ENCODE measurements around the gene UQCC3. TPM values are rescaled to one million over a fixed set of nuclear protein-coding genes. Genes with fewer than 3 reads are reported as not detected.
A peak's percentile ranks its signal among the peaks of the same experiment; 100 is the strongest.

The UQCC3 gene
- total and polyA plus RNA-seq, 2 of the 13 experiments (the other 11 are each of a cell fraction or from before 2014, with no cell fraction given) = 7.7 to 16.0 TPM

DNA sequence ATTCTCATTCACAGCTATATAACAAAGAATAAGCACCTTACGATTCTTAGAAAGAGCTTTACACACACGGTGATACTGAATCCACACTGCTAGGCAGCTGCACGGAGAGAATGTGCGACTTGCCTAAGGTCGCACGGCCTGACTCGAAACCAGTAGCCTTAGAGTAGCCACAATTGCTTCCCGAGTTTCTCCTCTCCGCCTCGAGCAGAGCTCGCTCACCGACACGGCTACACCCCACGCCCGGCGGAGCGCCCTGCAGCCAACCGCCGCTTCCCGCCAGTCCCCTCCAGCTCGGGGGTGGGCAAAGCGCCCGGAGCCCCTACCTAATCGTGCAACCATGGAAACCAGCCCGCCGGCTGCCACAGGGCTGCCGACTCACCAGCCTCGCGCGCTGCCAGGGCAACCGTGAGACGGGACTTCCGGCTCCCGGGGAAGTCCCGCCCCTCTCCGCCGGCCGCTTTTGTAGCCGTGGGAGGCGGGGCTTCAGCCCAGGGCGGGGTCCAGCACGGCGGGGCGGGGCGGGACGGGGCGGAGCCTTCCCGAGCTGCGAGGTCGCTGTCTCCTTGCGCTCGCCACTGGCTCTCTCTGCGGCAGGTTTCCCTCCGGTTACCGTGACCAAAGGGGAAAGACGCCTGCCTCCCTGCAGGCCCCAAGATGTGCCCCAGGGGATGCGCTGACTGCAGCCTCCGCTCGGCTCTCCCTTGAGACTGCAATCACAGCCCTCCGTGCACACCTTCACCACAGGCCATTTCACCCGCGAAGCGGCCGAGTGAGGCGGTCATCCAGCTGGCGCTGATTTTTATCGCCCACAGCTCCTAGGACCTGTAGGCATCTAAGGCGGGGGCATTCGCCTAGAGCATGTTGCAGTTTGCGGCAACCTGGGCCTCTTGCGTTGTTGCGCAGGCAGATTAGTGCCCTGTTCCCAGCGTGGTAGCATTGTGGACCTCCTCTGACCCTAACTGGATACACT is 34.7 kb downstream of the UQCC3 start (continued):
- TF ChIP-seq, protein P1, sequence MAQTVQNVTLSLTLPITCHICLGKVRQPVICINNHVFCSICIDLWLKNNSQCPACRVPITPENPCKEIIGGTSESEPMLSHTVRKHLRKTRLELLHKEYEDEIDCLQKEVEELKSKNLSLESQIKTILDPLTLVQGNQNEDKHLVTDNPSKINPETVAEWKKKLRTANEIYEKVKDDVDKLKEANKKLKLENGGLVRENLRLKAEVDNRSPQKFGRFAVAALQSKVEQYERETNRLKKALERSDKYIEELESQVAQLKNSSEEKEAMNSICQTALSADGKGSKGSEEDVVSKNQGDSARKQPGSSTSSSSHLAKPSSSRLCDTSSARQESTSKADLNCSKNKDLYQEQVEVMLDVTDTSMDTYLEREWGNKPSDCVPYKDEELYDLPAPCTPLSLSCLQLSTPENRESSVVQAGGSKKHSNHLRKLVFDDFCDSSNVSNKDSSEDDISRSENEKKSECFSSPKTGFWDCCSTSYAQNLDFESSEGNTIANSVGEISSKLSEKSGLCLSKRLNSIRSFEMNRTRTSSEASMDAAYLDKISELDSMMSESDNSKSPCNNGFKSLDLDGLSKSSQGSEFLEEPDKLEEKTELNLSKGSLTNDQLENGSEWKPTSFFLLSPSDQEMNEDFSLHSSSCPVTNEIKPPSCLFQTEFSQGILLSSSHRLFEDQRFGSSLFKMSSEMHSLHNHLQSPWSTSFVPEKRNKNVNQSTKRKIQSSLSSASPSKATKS (CRISPR knock-in tag; IDR thresholded peaks at IDR 0.05) = no peak
- TF ChIP-seq ZNF33B (CRISPR knock-in tag; IDR thresholded peaks at IDR 0.05) (no peak), GTF3A (CRISPR knock-in tag; conservative IDR thresholded peaks at IDR 0.05) (no peak), SP140L (CRISPR knock-in tag; IDR thresholded peaks at IDR 0.05; ENCODE audit: borderline replicate concordance) (no peak), RORA (CRISPR knock-in tag; IDR thresholded peaks at IDR 0.05) (no peak), TMF1 (CRISPR knock-in tag; IDR thresholded peaks at IDR 0.05; ENCODE audit: low read depth) (no peak), ZNF790 (CRISPR knock-in tag; IDR thresholded peaks at IDR 0.05; ENCODE audit: borderline replicate concordance) (no peak), ZNF878 (CRISPR knock-in tag; IDR thresholded peaks at IDR 0.05) (no peak), ZNF33A (CRISPR knock-in tag; IDR thresholded peaks at IDR 0.05; ENCODE audit: borderline replicate concordance) (no peak), ZNF724P (CRISPR knock-in tag; IDR thresholded peaks at IDR 0.05; ENCODE audit: borderline replicate concordance) (no peak), U2AF2 (IDR thresholded peaks at IDR 0.05; ENCODE audit: low read depth, low read length) (no peak), ZNF430 (CRISPR knock-in tag; IDR thresholded peaks at IDR 0.05) (0 out of 2 replicates have a peak, but pooled peaks have one; percentile 64), PHB2 (IDR thresholded peaks at IDR 0.05; ENCODE audit: partially characterized antibody) (no peak)
- TF ChIP-seq, protein P2, sequence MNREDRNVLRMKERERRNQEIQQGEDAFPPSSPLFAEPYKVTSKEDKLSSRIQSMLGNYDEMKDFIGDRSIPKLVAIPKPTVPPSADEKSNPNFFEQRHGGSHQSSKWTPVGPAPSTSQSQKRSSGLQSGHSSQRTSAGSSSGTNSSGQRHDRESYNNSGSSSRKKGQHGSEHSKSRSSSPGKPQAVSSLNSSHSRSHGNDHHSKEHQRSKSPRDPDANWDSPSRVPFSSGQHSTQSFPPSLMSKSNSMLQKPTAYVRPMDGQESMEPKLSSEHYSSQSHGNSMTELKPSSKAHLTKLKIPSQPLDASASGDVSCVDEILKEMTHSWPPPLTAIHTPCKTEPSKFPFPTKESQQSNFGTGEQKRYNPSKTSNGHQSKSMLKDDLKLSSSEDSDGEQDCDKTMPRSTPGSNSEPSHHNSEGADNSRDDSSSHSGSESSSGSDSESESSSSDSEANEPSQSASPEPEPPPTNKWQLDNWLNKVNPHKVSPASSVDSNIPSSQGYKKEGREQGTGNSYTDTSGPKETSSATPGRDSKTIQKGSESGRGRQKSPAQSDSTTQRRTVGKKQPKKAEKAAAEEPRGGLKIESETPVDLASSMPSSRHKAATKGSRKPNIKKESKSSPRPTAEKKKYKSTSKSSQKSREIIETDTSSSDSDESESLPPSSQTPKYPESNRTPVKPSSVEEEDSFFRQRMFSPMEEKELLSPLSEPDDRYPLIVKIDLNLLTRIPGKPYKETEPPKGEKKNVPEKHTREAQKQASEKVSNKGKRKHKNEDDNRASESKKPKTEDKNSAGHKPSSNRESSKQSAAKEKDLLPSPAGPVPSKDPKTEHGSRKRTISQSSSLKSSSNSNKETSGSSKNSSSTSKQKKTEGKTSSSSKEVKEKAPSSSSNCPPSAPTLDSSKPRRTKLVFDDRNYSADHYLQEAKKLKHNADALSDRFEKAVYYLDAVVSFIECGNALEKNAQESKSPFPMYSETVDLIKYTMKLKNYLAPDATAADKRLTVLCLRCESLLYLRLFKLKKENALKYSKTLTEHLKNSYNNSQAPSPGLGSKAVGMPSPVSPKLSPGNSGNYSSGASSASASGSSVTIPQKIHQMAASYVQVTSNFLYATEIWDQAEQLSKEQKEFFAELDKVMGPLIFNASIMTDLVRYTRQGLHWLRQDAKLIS (CRISPR knock-in tag; IDR thresholded peaks at IDR 0.05) = no peak
- TF ChIP-seq, protein P3, sequence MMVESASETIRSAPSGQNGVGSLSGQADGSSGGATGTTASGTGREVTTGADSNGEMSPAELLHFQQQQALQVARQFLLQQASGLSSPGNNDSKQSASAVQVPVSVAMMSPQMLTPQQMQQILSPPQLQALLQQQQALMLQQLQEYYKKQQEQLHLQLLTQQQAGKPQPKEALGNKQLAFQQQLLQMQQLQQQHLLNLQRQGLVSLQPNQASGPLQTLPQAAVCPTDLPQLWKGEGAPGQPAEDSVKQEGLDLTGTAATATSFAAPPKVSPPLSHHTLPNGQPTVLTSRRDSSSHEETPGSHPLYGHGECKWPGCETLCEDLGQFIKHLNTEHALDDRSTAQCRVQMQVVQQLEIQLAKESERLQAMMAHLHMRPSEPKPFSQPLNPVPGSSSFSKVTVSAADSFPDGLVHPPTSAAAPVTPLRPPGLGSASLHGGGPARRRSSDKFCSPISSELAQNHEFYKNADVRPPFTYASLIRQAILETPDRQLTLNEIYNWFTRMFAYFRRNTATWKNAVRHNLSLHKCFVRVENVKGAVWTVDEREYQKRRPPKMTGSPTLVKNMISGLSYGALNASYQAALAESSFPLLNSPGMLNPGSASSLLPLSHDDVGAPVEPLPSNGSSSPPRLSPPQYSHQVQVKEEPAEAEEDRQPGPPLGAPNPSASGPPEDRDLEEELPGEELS (CRISPR knock-in tag; IDR thresholded peaks at IDR 0.05) = no peak
- TF ChIP-seq, protein P4, sequence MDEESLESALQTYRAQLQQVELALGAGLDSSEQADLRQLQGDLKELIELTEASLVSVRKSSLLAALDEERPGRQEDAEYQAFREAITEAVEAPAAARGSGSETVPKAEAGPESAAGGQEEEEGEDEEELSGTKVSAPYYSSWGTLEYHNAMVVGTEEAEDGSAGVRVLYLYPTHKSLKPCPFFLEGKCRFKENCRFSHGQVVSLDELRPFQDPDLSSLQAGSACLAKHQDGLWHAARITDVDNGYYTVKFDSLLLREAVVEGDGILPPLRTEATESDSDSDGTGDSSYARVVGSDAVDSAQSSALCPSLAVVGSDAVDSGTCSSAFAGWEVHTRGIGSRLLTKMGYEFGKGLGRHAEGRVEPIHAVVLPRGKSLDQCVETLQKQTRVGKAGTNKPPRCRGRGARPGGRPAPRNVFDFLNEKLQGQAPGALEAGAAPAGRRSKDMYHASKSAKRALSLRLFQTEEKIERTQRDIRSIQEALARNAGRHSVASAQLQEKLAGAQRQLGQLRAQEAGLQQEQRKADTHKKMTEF (CRISPR knock-in tag; IDR thresholded peaks at IDR 0.05) = peak; percentile 39; the same call in 1 of the 2 replicates
- TF ChIP-seq, protein P5, sequence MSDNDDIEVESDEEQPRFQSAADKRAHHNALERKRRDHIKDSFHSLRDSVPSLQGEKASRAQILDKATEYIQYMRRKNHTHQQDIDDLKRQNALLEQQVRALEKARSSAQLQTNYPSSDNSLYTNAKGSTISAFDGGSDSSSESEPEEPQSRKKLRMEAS (IDR thresholded peaks at IDR 0.05) = peak; percentile 48; the same call in 1 of the 2 replicates
- TF ChIP-seq, protein P6, sequence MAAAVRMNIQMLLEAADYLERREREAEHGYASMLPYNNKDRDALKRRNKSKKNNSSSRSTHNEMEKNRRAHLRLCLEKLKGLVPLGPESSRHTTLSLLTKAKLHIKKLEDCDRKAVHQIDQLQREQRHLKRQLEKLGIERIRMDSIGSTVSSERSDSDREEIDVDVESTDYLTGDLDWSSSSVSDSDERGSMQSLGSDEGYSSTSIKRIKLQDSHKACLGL (CRISPR knock-in tag; IDR thresholded peaks at IDR 0.05) = peak; percentile 56; the same call in 1 of the 2 replicates
